Fibroblast of upper back skin (primary cell): Measurements from ENCODE around the gene KDM4C.
"Not testable (repeated sequence)": the region's sequence is repeated elsewhere in the genome, so short reads cannot be mapped to it uniquely, and the experiment has no call there.

ENCODE experiments used
- DNase-seq: peaks from one replicate; pipeline ENCODE4 v3.0.0-alpha.2; 2013

The KDM4C gene

DNA sequence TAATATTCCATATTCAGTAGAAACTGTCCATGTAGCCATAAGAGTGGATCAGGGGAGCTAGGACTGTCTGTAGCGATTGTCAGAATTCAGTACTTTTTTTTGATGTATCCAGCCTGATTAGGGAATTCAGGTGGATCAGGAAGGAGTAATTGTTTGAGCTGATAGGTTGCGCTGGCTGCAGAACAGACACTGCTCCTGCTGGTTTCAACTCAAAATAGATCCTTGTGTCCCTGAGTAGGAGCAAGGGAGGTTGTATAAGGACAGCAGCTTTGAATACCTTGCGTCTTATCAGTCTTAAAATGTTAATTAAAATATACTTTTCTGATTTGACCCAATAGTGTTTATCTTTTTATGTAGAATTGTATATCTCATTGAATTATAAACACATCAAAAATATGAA, 229.6 kb downstream of the KDM4C start:
- DNase-seq: no peak

DNA sequence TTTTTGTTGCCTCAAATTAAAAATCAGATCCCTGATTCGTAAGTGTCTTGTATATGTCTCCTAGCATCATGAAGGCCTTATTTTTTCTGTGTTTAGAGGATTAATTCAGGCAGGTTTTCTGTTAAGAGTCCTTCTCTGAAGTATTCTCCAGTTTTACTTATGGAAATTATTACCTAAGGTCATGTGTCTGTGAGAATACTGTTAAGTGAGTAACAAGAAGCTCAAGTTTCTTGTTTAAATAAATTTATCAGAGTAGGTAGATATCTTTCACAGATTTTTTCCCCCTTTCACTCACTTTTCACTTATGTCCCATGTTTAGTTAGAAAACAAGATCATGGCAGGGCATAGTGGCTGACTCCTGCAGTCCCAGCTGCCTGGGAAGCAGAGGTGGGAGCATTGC, 233.6 kb downstream of the KDM4C start:
- DNase-seq: no peak

DNA sequence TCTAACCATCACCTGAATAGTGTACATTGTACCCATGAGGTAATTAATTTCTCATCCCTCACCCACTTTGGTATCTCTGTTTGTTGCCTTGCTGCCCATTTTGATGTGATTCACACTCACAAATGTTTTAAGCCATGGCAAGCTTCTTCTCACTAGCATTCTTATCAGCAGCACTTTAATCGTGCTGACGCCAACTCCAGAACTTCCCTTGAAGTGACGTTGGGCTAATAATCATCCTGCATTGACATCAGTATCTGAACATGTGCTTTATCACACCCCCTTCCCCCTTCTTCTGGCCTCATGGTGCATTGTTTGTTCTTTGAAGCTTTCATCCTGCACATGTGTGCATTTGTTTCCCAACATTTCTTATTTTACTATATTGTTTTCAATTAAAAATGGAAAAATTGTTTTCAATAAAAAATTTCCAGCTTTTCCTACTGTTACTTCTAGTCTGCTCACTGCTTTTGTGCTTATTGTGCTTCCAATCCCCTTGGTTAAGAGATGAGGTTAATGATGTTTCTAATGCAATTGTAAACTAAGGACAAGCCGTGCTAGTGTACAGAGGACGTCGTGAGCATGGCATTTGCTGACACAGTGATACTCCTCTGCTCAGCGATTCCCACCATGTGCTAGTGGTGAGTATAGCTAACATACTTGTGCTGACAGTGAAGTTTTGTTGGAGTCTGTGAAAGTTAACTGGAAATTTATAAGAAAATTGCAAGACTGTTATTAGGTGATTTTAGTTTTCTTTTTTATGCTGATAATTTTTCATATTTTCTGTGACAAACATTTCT, 238.5 kb downstream of the KDM4C start:
- DNase-seq: no peak

DNA sequence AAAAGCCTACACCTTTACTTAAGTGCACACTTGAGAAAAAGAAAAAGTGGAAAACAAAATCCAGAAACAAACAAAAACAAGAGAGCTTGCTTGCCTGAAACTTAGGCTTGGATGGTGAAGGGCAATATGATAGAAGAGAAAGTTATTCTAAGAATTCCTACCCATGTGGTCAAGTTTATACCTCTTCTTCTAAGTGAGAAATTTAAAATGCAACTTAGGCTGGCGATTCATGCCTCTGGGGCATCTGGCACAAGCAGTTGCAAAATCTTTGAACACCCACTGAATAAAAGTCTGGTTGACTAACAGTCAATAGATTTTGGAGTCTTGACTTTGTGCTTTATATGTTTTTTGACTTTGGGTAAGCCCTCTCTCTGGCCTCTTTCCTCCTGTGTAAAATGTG, 239.6 kb downstream of the KDM4C start:
- no peak for DNase-seq

DNA sequence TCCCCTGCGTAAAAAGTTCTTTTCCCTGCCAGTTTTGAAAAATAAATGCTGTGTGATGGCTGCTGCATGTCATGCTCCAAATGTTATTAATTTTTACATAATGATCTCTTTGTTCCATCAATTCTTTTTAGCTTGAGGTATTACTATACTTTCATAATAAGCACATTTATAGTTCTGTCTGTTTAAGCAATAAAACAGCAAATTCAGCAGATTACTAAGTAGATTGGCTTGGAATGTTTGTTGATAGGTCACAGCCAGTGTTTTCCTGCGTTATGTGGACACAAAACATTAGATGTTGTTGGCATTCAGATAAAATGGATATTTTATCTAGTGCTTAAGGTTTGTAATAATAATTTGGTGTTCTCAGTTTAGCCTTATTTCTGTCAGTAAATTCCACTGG, 242.0 kb downstream of the KDM4C start:
- no peak for DNase-seq

DNA sequence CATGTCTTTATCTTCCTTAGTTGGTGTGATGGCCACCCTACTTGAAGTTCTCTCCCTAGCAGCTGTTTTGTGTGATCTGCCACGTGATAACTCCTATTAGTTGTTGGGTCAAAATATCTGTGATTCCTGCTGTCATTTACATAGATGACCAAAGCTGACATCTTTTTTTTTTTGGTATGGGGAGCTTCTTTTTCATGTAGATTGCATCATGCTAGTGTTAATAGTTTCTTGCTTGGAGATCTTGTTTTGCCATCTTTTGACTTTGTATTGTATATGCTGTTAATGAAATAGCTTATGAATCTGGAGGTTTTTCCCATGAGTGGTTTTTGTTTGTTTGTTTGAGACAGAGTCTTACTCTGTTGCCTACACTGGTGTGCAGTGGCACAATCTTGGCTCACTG, 243.8 kb downstream of the KDM4C start:
- DNase-seq: no peak

DNA sequence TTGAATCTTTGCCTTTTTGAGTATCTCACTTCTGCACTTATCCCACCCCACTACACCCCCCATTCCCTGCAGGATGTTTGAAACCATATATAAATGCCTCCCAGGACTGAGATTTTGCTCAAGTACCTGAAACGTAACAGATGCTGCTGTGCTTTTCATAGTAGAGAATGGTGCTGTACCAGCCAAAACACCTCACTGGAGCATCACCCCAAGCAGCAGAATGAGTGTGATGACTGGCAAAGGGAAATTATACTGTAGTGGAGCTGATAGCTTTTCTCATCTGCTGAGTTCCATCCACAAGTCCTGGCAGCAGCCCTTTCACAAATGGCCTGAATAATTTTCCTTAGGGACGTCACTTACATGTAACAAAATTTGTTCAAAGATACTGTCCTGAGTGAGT, 246.1 kb downstream of the KDM4C start:
- DNase-seq: no peak

DNA sequence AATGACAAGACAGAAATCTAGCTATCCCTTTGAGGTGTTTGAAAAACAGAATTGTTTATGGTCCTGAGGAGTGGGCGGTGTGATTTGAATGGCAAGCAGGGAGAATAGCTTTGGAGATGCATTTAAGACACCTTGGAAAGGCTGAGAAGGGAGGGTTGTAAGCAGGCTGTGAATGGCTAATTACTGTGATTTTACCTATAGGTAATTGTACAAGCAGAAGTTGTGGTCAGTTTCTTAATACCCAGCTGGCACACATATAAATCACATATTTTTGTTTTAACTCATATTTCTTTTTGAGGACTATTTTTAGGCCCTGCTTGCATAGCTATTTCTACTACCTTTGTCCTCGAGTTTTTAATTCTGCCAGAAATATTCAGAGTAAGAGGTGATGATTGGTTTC, 248.6 kb downstream of the KDM4C start:
- no peak for DNase-seq

DNA sequence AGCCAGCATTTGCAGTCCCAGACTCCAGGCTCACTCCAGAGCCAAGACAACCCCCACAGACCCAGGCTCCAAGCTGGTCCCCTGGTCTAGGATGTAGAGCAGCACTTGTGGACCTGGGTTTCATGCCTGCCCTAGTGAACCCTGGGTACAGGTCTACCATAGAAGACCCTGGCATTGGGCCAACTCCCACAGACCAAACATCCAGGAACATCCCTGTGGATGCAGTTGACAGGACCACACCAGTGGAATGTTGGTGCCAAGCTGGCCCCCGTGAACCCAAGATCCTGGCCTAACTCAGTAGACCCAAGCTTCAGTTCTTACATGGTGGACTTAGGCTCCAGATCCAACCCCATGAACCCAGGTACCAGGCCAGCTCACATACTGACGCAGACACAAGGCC, 250.6 kb downstream of the KDM4C start:
- DNase-seq: no peak

DNA sequence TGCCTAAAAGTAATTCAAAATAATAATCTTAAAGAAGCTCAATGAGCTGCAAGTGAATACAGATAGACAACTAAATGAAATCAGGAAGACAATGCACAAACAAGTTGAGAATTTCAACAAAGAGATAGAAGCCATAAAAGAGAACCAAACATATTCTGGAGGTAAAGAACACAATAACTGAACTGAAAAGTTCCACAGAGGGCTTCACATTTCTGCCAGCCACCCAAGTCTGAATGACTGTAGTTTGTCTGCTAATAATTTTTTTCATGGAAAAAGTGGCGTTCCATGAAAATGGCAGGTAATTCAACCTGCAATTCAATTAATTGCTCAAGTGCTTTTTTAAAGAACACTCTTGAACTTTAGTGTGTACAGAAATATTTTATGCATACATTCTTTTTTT, 251.3 kb downstream of the KDM4C start:
- DNase-seq: no peak

DNA sequence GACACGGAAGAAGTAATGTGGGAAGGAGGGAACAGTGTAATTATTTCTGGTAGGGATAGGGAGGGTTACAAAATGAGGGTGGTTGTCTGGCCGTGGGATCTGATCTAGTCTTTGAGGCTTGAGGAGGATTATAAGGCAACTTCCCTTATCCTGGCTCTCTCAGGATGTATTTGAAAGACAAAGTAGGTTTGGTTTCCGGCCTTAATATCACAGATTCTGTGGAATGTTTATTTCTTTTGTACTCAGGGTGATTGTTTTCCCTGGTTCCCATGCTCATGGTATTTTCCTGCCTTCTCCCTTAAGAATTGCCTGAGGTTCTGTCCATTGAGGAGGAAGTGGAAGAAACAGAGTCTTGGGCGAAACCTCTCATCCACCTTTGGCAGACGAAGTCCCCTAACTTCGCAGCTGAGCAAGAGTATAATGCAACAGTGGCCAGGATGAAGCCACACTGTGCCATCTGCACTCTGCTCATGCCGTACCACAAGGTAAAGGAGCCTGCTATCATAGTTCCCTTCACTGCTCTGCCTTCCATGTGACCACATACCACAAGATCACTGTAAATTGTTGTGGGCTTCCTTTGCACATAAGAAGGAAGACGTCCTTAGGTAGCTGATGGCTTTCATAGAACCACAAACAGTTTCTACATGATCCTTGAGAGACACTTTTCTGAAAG, 253.8 kb downstream of the KDM4C start:
- DNase-seq: no peak

DNA sequence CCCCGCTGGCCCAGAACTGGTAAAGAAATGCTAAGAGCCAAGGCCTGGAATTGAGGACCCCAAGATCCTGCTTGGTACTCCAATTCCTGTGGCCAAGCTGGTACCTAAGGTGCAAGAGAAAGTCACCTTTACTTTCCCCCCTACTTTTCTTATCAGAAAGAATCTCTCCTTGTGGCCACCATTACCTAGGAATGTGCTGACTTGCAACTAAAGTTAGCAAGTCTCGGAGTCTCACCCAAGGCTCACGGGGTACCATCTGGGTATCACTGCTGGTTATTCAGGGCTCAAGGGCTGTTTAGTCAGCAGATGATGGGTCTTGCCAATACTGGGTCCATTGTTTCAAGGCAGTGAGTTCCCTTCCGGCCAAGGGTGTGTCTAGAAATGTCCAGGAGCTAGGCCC, 270.2 kb downstream of the KDM4C start:
- no peak for DNase-seq

DNA sequence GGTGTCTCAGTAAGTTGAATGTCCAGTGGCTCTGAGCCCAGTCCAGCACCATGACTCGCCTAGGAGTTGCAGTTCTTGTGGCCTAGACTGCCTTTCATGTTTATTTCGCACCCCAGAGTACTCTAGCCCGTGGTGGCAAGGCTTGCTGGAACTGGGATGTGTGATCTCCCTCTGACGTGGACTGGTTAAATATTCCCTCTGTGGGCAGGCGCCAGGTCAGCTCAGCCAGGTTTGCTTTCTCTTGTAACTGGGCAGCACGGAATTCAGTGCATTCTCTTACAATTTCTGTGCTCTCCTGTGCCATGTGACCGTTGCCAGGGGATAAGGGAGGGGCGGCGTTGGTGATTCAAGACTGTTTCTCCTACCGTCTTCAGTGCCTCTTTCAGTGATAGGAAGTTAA, 270.8 kb downstream of the KDM4C start:
- no peak for DNase-seq

DNA sequence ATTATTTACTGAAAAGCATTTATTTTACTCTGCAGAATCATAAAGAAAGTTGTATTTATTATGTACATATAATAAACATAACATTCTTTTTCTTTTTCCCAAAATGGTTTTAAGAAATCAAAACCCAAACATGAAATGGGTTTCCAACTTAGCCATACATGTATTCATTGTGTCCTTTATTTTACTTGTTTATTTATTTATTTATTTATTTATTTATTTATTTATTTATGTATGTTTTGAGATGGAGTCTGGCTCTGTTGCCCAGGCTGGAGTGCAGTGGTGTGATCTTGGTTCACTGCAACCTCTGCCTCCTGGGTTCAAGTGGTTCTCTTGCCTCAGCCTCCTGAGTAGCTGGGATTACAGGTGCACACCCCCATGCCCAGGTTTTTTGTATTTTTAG, 273.2 kb downstream of the KDM4C start:
- not testable (repeated sequence) for DNase-seq

DNA sequence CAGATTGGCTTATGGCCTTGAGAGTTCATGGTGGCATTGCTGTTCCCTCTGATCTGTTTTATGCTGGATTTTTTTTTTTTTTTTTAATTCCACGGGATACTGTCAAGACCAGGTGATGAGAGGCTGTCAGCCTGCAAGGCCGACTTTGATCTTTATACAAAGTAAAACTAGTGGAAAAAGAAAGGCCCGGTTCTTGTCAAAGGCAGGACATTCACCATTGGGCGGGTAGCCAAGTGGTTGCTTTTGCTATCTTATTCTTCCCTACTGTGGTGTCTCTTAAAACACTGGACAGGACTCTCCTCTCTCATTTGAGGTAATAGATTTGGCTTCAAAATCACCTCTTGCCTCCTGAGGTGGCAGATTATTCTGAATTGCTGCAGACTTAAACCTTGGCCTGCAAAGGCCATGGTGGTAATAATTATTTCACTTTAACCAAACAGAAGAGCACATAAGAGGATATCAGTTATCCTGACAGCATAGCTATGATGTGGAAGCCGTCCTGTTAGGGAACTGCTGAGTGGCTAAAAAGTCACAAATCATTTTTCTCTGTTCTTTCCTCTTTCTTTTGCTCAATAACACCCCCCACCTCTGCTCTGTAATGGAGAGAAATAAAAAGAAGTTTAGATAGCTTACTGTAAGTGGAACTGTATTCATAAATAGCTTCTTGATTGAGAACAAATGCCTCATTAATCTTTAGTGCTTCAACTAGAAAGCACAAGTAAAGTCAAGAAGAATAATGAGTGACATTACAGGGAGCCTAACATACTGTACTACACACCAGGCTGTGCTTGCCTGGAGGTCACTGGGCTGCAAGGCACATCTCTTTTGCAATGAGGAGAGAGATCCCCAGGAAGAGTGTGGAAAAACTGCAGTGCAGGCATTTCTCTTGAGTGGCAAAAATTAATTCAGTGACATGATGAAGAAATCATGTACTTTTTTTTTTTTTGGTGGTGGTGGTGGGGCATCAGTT, 275.6 kb downstream of the KDM4C start:
- DNase-seq: peak; percentile 8

DNA sequence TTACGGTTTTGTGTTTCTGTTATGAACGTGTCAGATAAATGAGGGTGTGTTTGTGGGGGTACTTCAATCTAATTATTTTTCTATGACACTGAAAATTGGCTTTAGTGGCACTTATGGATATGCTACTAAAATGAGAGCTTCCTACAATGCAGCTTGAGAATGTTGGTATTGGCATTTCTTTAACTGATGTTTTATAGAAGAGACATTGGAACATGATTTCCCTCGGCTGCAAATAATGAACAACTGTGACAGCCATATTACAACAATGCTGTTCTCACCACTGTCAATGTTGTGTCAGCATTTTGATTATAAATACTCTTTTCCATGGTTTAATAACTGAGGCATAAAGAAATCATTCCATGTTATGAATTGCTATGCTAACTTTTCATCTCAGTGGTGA, 279.4 kb downstream of the KDM4C start:
- no peak for DNase-seq

DNA sequence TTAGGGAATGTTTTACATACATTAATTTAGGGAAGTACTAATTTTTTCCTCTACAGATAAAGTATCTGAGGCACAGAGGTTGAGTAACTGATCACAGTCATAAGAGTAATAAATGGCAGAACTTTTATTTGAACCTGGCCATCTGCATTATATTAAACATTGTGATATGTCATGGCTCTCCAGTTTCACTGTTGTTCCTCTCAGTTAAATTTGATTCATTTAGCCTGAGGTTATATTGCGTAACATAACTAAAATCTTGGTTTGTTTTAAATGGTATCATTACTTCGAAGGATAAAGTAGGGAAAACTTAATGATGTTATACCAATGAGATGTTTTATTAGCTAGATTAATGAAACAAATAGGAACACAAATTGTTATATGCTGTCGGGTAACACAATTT, 284.4 kb downstream of the KDM4C start:
- DNase-seq: no peak

DNA sequence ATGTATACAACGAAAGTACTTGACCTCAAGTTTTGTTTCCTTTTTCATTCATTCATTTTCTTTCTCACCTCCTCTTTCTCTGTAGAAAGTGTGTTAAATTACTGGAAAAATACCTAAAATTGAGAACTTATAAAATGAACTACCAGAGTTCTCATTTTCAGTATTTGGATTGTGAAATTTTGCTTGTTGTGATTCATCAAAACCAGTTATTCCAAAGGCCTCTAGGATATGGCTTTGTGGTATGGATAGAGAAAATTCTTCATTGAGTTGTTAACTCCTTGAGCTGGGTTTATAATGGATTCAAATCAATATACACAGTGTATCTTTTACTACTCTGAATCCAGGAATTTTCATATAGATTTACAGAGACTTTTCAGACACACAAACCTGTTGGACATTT, 287.6 kb downstream of the KDM4C start:
- DNase-seq: peak; percentile 9

DNA sequence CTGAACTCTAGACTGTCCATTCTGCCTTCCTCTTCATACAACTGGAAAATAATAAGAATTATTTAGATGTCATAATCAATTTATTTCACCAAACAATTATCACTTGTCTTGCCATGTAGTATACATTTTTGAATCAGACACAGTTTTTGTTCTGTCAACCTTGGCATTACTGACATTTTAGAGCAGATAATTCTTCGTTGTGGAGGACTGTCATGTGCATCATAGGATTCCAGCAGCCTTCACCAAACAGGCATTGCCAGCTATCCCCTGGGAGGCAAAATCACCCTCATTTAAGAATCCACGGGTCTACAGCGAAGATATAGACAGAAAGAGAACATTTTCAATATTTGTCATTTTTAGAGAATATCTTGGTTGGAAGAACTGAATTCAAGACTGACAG, 293.9 kb downstream of the KDM4C start:
- no peak for DNase-seq

DNA sequence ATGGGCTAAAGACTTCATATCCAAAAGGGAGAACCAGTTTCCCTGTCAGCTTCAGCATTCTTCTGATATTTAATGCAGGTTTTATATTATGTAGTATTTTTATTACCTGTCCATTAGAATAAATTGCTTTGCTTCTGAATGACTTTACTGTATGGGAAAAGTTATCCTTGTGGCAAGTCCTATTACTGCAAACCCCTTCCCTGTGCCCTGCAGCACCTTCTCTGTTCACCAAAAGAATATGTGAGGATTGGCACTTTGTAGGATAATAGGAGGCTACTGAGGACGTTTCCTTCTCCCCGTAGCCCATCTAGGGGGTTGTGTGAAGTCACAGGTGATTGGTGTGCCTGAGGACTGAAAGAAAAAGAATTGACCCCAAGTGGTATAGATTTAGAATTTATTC, 296.1 kb downstream of the KDM4C start:
- no peak for DNase-seq

DNA sequence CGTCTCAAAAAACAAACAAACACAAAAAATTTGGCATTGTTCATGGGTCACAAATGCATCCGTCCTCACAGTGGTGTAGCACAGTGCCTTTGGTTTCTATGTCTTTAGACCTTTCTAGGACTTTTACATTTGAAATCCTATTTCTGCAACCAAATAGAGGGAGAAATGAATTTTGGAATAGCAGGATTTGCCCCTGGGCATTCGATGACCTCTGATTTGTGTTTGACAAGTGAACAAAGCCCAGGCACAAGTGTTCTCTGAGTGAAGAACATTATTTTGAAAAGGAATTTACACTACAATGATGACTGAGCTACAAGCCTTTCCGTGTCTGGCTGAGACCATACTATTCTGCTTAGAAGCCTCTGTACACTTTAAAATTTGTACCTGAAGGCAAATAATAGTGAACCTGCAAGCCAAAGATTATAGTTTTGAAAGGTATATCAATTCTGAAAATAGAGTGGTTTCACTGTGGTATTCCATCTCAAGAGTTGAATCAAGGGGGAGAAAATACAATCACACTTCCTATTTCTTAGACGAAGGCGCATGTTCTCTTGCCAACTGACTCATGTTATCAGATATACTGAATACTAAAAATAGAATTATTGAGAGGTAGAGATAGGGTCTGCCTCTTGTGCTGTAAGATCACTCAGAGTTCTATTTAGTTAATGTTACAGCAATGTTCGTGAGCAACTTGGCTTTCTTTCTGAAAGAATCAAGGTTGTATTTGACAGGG, 297.6 kb downstream of the KDM4C start:
- DNase-seq: no peak

DNA sequence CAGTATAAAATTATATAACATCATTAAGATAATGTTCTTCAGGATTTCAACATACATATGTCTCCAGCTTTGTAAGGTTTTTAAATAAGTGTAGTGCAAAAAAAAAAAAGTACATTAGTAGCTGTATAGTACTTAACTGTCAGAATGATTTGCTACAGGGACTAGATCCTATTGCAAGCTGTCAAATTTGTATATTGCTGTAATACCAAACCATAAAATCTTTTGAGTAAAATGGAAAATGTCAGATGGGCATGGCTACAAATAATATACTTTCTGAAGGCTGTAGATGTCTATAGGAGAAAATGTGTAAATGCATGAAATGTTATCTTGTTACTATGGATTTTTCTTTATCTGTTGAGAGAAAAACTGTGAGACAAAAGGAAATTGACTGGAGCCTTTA, 298.5 kb downstream of the KDM4C start:
- no peak for DNase-seq

DNA sequence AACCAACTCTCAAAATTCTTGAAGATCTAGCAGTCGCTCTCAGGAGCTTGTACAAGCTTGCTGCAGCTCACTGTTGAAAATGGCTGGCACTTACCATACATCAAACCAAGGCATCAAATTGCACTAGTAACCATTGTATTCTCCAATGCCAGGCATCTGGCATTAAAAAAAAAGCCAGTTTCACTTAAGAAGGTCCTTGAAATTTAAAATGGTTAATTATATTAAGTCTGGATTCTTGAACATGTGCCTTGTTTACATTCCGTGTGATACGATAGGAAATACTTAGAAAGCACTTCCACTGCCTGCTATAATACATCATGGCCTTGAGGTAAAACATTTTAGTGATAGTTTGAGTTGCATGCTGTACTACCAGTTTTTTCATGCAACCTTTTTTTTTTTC, 300.7 kb downstream of the KDM4C start:
- DNase-seq: peak; percentile 2
